ENCODE measurements around the gene SEMA3B. TPM values are rescaled to one million over a fixed set of nuclear protein-coding genes. Genes with fewer than 3 reads are reported as not detected.
A peak's percentile ranks its signal among the peaks of the same experiment; 100 is the strongest.

SEMA3B gene
- total RNA-seq, 1 donor from 2014 or later = 34.8 TPM

DNA sequence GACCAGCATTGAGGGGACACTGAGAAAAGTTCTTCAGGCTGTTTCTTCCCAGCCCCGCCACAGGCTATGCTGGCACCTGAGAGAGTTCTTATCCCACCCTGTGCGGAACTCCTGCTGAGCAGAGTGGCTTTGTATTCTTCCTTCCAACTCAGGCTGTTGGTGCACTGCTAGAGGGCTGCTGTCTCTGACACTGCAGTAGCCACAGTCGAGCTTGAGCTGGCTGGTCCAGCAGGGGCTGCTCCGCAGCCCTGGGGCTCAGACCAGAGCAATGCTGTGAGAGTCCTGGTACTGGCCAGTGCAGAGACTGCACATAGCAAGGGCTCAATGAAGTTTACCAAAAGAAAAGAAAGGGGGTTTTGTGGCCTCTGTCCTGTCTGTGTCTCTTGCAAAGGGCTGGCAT is 29.3 kb upstream of the SEMA3B start:
- Mint-ChIP-seq H3K36me3 (peaks cover 4% of the 10 kb centered on the region), H3K27ac (peak overlapping the region; percentile 54), H3K9me3 (no peaks in the 10 kb centered on the region), H3K4me3 (peak overlapping the region; percentile 99), H3K27me3 (no peaks in the 10 kb centered on the region), H3K4me1 (ENCODE audit: unreplicated experiment) (peaks cover 41% of the 10 kb centered on the region)
- TF ChIP-seq, protein P1, sequence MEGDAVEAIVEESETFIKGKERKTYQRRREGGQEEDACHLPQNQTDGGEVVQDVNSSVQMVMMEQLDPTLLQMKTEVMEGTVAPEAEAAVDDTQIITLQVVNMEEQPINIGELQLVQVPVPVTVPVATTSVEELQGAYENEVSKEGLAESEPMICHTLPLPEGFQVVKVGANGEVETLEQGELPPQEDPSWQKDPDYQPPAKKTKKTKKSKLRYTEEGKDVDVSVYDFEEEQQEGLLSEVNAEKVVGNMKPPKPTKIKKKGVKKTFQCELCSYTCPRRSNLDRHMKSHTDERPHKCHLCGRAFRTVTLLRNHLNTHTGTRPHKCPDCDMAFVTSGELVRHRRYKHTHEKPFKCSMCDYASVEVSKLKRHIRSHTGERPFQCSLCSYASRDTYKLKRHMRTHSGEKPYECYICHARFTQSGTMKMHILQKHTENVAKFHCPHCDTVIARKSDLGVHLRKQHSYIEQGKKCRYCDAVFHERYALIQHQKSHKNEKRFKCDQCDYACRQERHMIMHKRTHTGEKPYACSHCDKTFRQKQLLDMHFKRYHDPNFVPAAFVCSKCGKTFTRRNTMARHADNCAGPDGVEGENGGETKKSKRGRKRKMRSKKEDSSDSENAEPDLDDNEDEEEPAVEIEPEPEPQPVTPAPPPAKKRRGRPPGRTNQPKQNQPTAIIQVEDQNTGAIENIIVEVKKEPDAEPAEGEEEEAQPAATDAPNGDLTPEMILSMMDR (conservative IDR thresholded peaks at IDR 0.05) = no peak
- DNase-seq (ENCODE audit: extremely low spot score, unreplicated experiment) = no peak

DNA sequence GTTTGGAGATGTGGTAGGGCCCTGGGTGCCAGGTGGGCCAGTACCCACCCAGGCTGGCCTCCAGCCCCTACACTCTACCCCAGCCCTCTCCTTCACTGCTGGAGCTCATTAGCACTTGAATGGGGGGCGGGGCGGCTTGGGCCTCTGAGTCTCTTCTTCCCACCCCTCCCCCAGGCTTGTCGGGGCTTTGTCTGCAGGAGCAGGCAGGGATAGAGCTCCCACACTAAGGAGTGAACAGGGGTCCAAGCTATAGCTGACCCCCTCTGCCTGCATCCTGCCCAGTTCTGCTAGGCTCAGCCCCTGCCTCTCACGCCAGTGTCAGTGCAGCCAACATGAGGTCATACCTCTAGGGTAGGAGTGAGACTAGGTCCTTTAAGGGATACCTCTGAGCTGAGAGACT is 27.8 kb upstream of the SEMA3B start:
- Mint-ChIP-seq H3K4me1 (ENCODE audit: unreplicated experiment) (peaks cover 43% of the 10 kb centered on the region), H3K4me3 (peak overlapping the region; percentile 72), H3K27ac (peak overlapping the region; percentile 86), H3K36me3 (peaks cover 4% of the 10 kb centered on the region), H3K27me3 (no peaks in the 10 kb centered on the region), H3K9me3 (no peaks in the 10 kb centered on the region)
- TF ChIP-seq, protein P1 (conservative IDR thresholded peaks at IDR 0.05) = no peak
- DNase-seq (ENCODE audit: extremely low spot score, unreplicated experiment) = no peak

DNA sequence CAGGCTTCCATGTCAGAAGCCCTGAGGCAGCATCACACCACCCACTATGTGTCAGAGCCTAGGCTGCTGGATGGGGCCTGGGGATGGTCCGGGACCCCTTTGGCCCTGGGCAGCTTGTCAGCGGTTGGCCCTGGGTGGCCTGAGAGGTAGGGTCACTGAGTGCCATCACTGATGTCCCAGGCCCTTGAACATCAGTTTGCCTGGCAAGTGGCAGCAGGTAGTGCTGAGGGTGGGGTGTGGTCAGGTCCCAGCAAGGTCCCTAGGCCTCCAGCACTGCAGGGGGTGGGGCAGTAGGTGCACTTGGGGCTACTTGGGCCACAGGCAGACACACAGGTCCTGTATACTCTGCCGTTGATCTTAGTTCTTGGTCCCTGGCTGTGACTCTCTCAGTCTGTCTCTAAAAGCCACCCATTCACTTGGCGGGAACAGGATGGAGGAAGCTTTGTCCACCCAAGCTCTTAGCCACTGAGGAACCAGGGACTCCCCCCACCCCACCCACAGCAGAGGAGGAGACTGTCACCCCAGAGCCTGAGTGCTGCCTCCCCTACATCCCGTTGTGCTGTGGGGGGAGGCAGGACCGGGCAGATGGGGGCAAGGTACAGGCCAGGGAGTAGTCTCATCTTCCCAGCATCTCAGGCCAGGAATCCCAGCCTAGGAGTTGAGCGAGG is 27.1 kb upstream of the SEMA3B start:
- H3K9me3 Mint-ChIP-seq = no peaks in the 10 kb centered on the region
- H3K27me3 Mint-ChIP-seq = no peaks in the 10 kb centered on the region
- H3K36me3 Mint-ChIP-seq = peaks cover 4% of the 10 kb centered on the region
- peaks cover 45% of the 10 kb centered on the region for H3K4me1 Mint-ChIP-seq (ENCODE audit: unreplicated experiment)
- TF ChIP-seq, protein P1 (conservative IDR thresholded peaks at IDR 0.05) = no peak
- no peak overlapping the region for H3K4me3 Mint-ChIP-seq
- DNase-seq (ENCODE audit: extremely low spot score, unreplicated experiment) = no peak
- peak overlapping the region; percentile 86 for H3K27ac Mint-ChIP-seq

DNA sequence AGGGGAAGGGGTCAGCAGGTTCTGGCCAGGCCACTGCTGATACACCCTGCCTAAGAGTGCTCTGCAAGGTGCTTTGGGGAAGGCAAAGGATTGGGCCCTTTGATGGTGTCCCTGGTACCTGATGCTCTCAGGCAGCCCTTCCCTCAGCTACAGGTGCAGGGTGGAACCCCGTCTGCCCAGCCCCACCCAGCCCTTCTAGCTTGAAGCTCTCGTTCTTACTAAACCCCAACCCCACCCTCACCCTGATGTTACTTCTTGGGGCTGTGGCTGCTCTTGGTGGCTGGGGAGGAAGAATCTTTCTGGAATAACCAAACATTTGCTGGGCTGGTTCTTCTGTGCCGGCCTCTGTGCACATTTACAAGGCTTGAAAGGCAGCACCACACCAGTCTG is 26.6 kb upstream of the SEMA3B start:
- Mint-ChIP-seq H3K27ac (peak overlapping the region; percentile 77), H3K4me1 (ENCODE audit: unreplicated experiment) (peaks cover 45% of the 10 kb centered on the region), H3K9me3 (no peaks in the 10 kb centered on the region), H3K36me3 (peaks cover 4% of the 10 kb centered on the region), H3K4me3 (peak overlapping the region; percentile 41), H3K27me3 (no peaks in the 10 kb centered on the region)
- TF ChIP-seq, protein P1 (conservative IDR thresholded peaks at IDR 0.05) = no peak
- no peak for DNase-seq (ENCODE audit: extremely low spot score, unreplicated experiment)

DNA sequence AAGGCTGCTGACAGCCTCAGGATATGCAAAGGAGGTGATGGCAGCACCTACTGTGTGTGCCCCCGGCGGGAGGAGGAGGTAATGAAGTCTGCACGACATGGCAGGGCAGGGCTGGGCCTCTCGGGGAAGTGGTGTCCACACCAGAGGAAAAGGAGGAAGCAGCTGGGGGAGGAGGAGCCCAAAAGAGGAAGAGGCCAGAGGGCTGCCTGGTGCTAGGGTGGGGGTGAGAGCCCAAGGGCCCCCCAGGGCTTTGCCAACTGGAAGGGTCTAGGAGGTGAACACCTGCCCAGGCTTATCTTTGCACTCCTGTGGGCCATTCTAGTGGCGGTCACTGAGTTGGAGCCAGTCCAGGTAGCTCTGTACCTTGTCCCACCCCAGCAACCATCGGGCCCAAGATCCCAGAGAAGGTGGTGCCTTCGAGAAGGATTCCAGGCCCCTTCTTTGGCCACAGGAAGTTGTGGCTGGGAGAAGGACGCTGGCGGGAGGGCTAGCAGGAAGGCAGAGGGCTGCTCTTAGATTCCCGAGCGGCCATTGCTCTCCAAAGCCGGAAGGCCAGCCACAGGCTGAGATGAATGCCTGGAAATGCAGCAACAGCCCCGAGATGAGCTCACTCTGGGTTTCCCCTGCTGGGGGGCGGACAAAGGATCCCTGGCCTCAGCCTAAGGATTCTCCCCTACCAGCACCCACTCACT is 25.9 kb upstream of the SEMA3B start:
- H3K4me3 Mint-ChIP-seq = peak overlapping the region; percentile 41
- DNase-seq (ENCODE audit: extremely low spot score, unreplicated experiment) = no peak
- TF ChIP-seq, protein P1 (conservative IDR thresholded peaks at IDR 0.05) = no peak
- H3K4me1 Mint-ChIP-seq (ENCODE audit: unreplicated experiment) = peaks cover 41% of the 10 kb centered on the region
- H3K9me3 Mint-ChIP-seq = no peaks in the 10 kb centered on the region
- H3K36me3 Mint-ChIP-seq = peaks cover 4% of the 10 kb centered on the region
- H3K27ac Mint-ChIP-seq = peak overlapping the region; percentile 77
- H3K27me3 Mint-ChIP-seq = no peaks in the 10 kb centered on the region

Measured in type B pancreatic cell (in vitro differentiated cells).